Body of pancreas (tissue), 4 donors: ENCODE results near the gene GPR139. TPM values are rescaled to one million over a fixed set of nuclear protein-coding genes. Genes with fewer than 3 reads are reported as not detected.

Experiments
- ATAC-seq: fragments of 150-250 bp; one replicate; pipeline ENCODE4 v1.9.1; 2016
- DNase-seq, 4 donors: peaks; one replicate each; pipeline ENCODE4 v3.0.0-alpha.2; 2019
- H3K27ac ChIP-seq, 4 donors: fragments of 200-600 bp; sonication (generic); 1 replicate in 3 of 4; 2 replicates in 1 of 4; pipeline versions ENCODE4 v1.5.1 to v1.6.1; 2016 to 2019; ENCODE audit warnings: mild to moderate bottlenecking in 1 of 4, mixed read lengths in 1 of 4, moderate library complexity in 1 of 4
- H3K27me3 ChIP-seq, 2 donors: fragments of 200-600 bp; sonication (generic); one replicate each; pipeline ENCODE4 v1.6.0; 2016; ENCODE audit warnings: mild to moderate bottlenecking in 1 of 2
- H3K36me3 ChIP-seq, 2 donors: fragments of 200-600 bp; sonication (generic); replicated peaks in 1 of 2; 2 replicates each; pipeline ENCODE4 v1.5.1; 2016; ENCODE audit warnings: low read depth in 2 of 2; ENCODE audit not compliant: insufficient read depth in 1 of 2
- H3K4me1 ChIP-seq: fragments of 200-600 bp; sonication (generic); one replicate; pipeline ENCODE4 v1.6.0; 2016
- H3K4me3 ChIP-seq, 2 donors: fragments of 200-600 bp; sonication (generic); 1 replicate in 1 of 2; 2 replicates in 1 of 2; pipeline ENCODE4 v1.5.1; 2016 to 2019
- H3K9me3 ChIP-seq, 3 donors: fragments of 200-600 bp; sonication (generic); 1 replicate in 2 of 3; 2 replicates in 1 of 3; pipeline ENCODE4 v1.5.1; 2016
- CTCF ChIP-seq, 7 experiments: fragments of 450-650 bp in 4 of 7; fragments of 200-600 bp in 3 of 7; sonication (generic) in 3 of 7; IDR thresholded peaks; one replicate each; pipeline ENCODE4 v1.5.1; 2016 to 2019; ENCODE audit warnings: antibody characterized with exemption in 7 of 7
- POLR2A ChIP-seq, 3 donors: fragments of 450-650 bp; IDR thresholded peaks; one replicate each; pipeline ENCODE4 v1.6.1; 2016; ENCODE audit warnings: antibody characterized with exemption in 3 of 3, mild to moderate bottlenecking in 2 of 3
- whole genome bisulfite sequencing, 2 donors: methylation state at CpG; one replicate each; pipeline ENCODE4 v1.1.5; 2017; 5-methylcytosine and 5-hydroxymethylcytosine counted together
- intact Hi-C: fragments of 100-400 bp; cut with DNase I; formaldehyde crosslinking; loops from one replicate; pipeline ENCODE4 v1.15.1; 2023
- total RNA-seq, 2 donors: library from RNA; depleted of rRNA; stranded (reverse); fragments of >200 nt; gene quantifications; one replicate each; pipeline ENCODE4 v1.1.0, GENCODE V29; 2016

The GPR139 gene
- total RNA-seq, 2 donors from 2014 or later, result not detected

DNA sequence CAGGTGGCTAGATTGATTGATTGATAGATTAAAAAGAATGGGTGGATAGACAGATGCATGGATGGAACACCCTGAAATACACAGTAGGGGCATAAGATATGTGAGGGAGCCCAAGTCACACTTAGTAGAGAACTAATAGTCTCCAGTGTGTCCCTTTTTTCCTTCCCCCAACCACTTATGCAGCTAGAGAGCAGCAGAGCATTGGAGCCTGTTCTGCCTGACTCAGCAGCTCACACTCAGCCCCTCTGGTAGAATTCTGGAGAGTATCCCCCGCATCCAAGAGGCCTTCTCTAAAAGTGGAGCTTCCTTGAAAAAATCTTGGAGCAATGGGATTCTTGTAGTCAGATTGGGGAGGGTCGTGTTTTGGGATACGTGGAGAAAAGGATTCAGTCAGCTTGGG is 20.5 kb upstream of the GPR139 start:
- Histone ChIP-seq H3K27ac (no peak overlapping the region), H3K4me3 (no peak overlapping the region), H3K27me3 (no peaks in the 10 kb centered on the region), H3K4me1 (no peaks in the 10 kb centered on the region), H3K9me3 (no peaks in the 10 kb centered on the region), H3K36me3 (no peaks in the 10 kb centered on the region)
- ATAC-seq, result no peak
- DNase-seq, result no peak
- TF ChIP-seq CTCF (IDR thresholded peaks at IDR 0.05), result no peak
- TF ChIP-seq POLR2A (IDR thresholded peaks at IDR 0.05), result no peak
- intact Hi-C loops, result no loop called here
- 50 to 59% methylated on average over 3 of the region's 3 CpGs for WGBS, 2 donors

GRCh38 chr16:20089246-20089965 is 15.7 kb upstream of the GPR139 start:
- WGBS, 2 donors, result 37 to 49% methylated on average over 3 of the region's 3 CpGs
- ATAC-seq (no peak), DNase-seq (no peak)
- Histone ChIP-seq H3K27ac (no peak overlapping the region), H3K27me3 (no peaks in the 10 kb centered on the region), H3K36me3 (no peaks in the 10 kb centered on the region), H3K4me1 (no peaks in the 10 kb centered on the region), H3K9me3 (no peaks in the 10 kb centered on the region), H3K4me3 (no peak overlapping the region)
- no peak for TF ChIP-seq CTCF (IDR thresholded peaks at IDR 0.05)
- intact Hi-C loops, result no loop called here

DNA sequence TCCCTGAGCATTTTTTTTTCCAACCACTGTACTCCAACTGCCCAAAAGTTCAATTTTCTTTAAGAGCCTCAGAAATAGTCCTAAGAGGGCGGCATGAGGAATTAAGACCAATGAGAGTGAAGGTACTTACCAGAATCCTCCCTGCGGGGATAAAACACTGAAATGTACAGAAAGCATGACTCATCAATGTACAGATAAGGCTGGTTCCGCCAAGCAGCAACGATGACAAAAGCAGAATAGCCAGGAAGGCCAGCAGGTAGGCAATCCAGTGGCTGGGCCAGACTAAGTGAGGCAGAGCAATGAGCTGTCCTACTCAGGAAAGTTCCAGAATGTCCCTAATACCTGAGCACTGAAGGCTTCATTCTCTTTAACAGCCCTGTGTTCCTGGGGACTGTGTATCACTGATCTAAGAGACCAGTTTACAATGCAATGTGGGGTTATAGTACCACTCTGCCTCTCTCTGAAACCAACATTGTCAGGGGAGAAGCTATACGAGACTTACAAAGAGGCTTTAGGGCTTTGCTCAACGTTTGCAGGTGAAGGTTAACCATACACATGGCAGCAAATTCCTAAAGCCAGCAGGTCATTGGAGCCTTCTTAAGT is 11.0 kb upstream of the GPR139 start:
- intact Hi-C loops, result no loop called here
- no peaks in the 10 kb centered on the region for H3K36me3 ChIP-seq
- H3K4me3 ChIP-seq, result no peak overlapping the region
- no peaks in the 10 kb centered on the region for H3K4me1 ChIP-seq
- no peaks in the 10 kb centered on the region for H3K9me3 ChIP-seq
- DNase-seq (no peak), ATAC-seq (no peak)
- H3K27ac ChIP-seq, result no peak overlapping the region
- TF ChIP-seq POLR2A (IDR thresholded peaks at IDR 0.05), result no peak
- TF ChIP-seq CTCF (IDR thresholded peaks at IDR 0.05), result no peak
- 47 to 52% methylated on average over 6 of the region's 6 CpGs for WGBS, 2 donors
- no peaks in the 10 kb centered on the region for H3K27me3 ChIP-seq

DNA sequence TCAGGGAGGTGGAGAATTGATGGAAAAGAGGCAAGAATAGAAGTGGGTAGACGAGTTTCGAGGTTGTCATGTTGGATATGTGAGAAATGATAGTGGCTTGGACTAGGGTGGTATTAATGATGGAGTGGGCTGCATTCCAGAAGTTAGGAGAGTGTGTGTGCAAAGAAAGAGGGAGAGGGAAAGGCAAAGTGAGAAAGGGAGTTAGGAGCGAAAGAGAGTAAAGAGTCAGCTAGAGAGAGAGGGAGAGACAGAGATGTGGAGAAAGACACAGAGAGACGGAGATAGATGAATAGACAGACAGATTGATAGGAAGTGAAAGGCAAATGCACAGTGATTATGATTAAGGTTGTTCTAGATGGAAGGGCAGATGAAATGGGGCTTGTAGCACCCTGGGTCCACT is 5.4 kb upstream of the GPR139 start:
- DNase-seq, result no peak
- intact Hi-C loops, result no loop called here
- no peak for ATAC-seq
- Histone ChIP-seq H3K4me3 (no peak overlapping the region), H3K4me1 (no peaks in the 10 kb centered on the region), H3K9me3 (no peaks in the 10 kb centered on the region), H3K36me3 (no peaks in the 10 kb centered on the region), H3K27ac (no peak overlapping the region), H3K27me3 (peaks cover 0 to 2% of the 10 kb centered on the region in 2 donors)
- 72% methylated on average over 4 of the region's 4 CpGs for WGBS, 2 donors
- no peak for TF ChIP-seq CTCF (IDR thresholded peaks at IDR 0.05)
- no peak for TF ChIP-seq POLR2A (IDR thresholded peaks at IDR 0.05)

DNA sequence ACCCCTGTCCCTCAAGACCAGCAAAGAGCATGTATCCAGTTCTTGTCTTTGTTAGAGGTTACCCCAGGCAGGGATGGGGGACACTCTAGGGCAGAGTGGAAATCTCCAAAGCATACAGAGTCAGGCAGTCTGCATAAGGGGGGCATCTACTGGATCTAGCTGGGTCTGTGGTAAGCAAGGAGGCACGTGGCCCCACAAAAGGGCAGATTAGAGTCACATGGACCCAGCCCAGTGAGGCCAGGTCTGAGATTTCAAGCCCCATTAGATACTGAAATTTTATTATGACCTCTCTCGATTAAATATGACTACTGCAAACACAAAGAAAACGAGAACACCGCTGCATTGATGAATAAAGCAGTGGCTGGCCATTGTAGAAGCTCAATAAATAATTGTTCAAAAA is 1.6 kb upstream of the GPR139 start:
- ATAC-seq, result no peak
- H3K9me3 ChIP-seq, result no peaks in the 10 kb centered on the region
- H3K36me3 ChIP-seq, result no peaks in the 10 kb centered on the region
- peaks cover 9% of the 10 kb centered on the region for H3K4me1 ChIP-seq
- H3K27ac ChIP-seq, result no peak overlapping the region
- peaks cover 0 to 11% of the 10 kb centered on the region in 2 donors for H3K27me3 ChIP-seq
- 43 to 51% methylated on average over 4 of the region's 4 CpGs for WGBS, 2 donors
- no peak for TF ChIP-seq CTCF (IDR thresholded peaks at IDR 0.05)
- no peak for TF ChIP-seq POLR2A (IDR thresholded peaks at IDR 0.05)
- intact Hi-C loops, result no loop called here
- no peak overlapping the region for H3K4me3 ChIP-seq
- no peak for DNase-seq
